ENCODE data around the gene CD99L2.

- TF ChIP-seq RFX5 (IDR thresholded peaks at IDR 0.05; ENCODE audit: borderline replicate concordance, low read depth, low read length) (no peak), CTCF (IDR thresholded peaks at IDR 0.05; ENCODE audit: control extremely low read depth in 1 of 3, insufficient read depth in 1 of 3, low read depth in 1 of 3, low read length in 3 of 3) (no peak), JUN (IDR thresholded peaks at IDR 0.05; ENCODE audit: low read depth, low read length) (no peak), ASH2L (IDR thresholded peaks at IDR 0.05; ENCODE audit: low read length) (no peak), ZNF274 (IDR thresholded peaks at IDR 0.05; ENCODE audit: borderline replicate concordance, extremely low read depth, low read length) (no peak), EZH2 (IDR thresholded peaks at IDR 0.05; ENCODE audit: low read depth, low read length, severe bottlenecking) (no peak), GABPA (IDR thresholded peaks at IDR 0.05; ENCODE audit: borderline replicate concordance, insufficient read depth, low read length) (no peak), MAX (IDR thresholded peaks at IDR 0.05) (no peak)
Measured at GRCh38 chrX:150753357-150753756, 145.1 kb downstream of the CD99L2 start.
